Activated CD4-positive, alpha-beta T cell treated with anti-CD3 and anti-CD28 coated beads for 36 hours (primary cell): Measurements from ENCODE around the gene USP9Y. TPM values are rescaled to one million over a fixed set of nuclear protein-coding genes. Genes with fewer than 3 reads are reported as not detected.

Experiments
- ATAC-seq: fragments of 200-7000 bp; cut with Tn5 transposase; one replicate; pipeline ENCODE4 v1.10.0; 2021; ENCODE audit warnings: mild to moderate bottlenecking, moderate library complexity
- CTCF ChIA-PET: fragments of 350-600 bp; sonication (Branson Sonifier 250); formaldehyde crosslinking; loops from one replicate; lab custom pipeline; 2021; ENCODE audit warnings: antibody characterized with exemption; lab: Charles Lee
- POLR2A ChIA-PET: fragments of 350-600 bp; sonication (Branson Sonifier 250); formaldehyde crosslinking; loops from one replicate; lab custom pipeline; 2021; ENCODE audit warnings: antibody characterized with exemption, inconsistent platforms; lab: Charles Lee
- DNase-seq: peaks from one replicate; pipeline ENCODE4 v3.0.0-alpha.2; 2020
- H3K27ac Mint-ChIP-seq: one replicate; pipeline ENCODE4 v1.8.0; 2021; ENCODE audit warnings: mixed read lengths
- H3K27me3 Mint-ChIP-seq: one replicate; pipeline ENCODE4 v1.8.0; 2021; ENCODE audit warnings: mixed read lengths
- H3K36me3 Mint-ChIP-seq: one replicate; pipeline ENCODE4 v1.8.0; 2021; ENCODE audit warnings: low read depth, mixed read lengths
- H3K4me1 Mint-ChIP-seq: one replicate; pipeline ENCODE4 v1.8.0; 2021; ENCODE audit warnings: mixed read lengths
- H3K4me3 Mint-ChIP-seq: one replicate; pipeline ENCODE4 v1.8.0; 2021; ENCODE audit warnings: mild to moderate bottlenecking, moderate library complexity, mixed read lengths
- H3K9me3 Mint-ChIP-seq: one replicate; pipeline ENCODE4 v1.8.0; 2021; ENCODE audit warnings: low read depth, mixed read lengths
- intact Hi-C, 2 experiments: fragments of 100-400 bp; cut with DNase I in 1 of 2; cut with micrococcal nuclease in 1 of 2; formaldehyde crosslinking; loops; one replicate each; pipeline versions ENCODE4 v1.14.2 to v1.15.1; 2022 to 2024; cut with DNase I, micrococcal nuclease
- total RNA-seq, 2 experiments: library from RNA; stranded (reverse); gene quantifications; one replicate each; pipeline ENCODE4 v1.2.3, GENCODE V29; 2021

USP9Y gene
- total RNA-seq, 2 experiments from 2014 or later: 15.0 to 17.6 TPM

GRCh38 chrY:12710460-12710859 is 9.4 kb downstream of the USP9Y start:
- H3K36me3 Mint-ChIP-seq: peaks cover 13% of the 10 kb centered on the region
- no peaks in the 10 kb centered on the region for H3K27me3 Mint-ChIP-seq
- H3K27ac Mint-ChIP-seq: no peak overlapping the region
- peaks cover 15% of the 10 kb centered on the region for H3K4me1 Mint-ChIP-seq
- DNase-seq (no peak), ATAC-seq (no peak)
- POLR2A ChIA-PET: no interaction called here
- no peaks in the 10 kb centered on the region for H3K9me3 Mint-ChIP-seq
- no peak overlapping the region for H3K4me3 Mint-ChIP-seq
- CTCF ChIA-PET: no interaction called here
- intact Hi-C loops: no loop called here

DNA sequence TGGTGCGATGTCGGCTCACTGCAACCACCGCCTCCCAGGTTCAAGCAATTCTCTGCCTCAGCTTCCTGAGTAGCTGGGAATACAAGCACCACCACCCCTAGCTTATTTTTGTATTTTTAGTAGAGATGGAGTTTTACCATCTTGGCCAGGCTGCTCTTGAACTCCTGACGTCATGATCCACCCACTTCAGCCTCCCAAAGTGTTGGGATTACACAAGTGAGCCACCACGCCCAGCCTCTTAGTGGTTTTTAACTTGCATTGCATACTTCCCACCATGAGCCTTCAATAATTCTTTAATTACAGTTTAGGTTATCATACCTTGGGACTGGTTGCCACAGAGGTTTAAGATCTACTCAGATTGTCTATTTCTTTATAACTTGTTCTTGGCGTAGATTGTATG is 14.3 kb downstream of the USP9Y start:
- Mint-ChIP-seq H3K27ac (no peak overlapping the region), H3K4me3 (no peak overlapping the region)
- DNase-seq: no peak

DNA sequence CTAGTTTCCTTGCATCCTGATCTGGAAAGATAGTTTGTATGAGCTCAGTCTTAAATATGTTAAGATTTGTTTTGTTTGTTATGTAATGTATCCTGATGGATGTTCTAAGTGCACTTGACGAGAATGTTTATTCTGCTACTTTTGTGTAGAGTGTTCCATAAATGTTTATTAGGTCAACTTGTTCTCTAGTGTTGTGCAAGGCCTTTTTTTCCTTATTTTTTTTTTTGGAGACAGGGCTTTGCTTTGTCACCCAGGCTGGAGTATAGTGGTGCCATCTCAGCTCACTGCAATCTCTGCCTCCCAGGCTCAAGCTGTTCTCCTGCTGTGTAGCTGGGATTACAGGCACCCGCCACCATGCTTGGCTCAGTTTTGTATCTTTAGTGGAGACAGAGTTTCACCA is 28.7 kb downstream of the USP9Y start:
- ChIA-PET CTCF (no interaction called here), POLR2A (no interaction called here)
- no peak overlapping the region for H3K27ac Mint-ChIP-seq
- no peaks in the 10 kb centered on the region for H3K27me3 Mint-ChIP-seq
- peaks cover 28% of the 10 kb centered on the region for H3K36me3 Mint-ChIP-seq
- H3K4me1 Mint-ChIP-seq: peaks cover 15% of the 10 kb centered on the region
- ATAC-seq: no peak
- H3K9me3 Mint-ChIP-seq: no peaks in the 10 kb centered on the region
- DNase-seq: no peak
- intact Hi-C loops: loop anchor here (5.0 to 10.0 kb wide), 5 partner anchors 47 to 178 kb away; no protein-coding TSS in a partner anchor
- H3K4me3 Mint-ChIP-seq: no peak overlapping the region

More for the DNA sequence above, 14.3 kb downstream of the USP9Y start:
- ATAC-seq: no peak
- ChIA-PET POLR2A (no interaction called here), CTCF (no interaction called here)
- Mint-ChIP-seq H3K36me3 (peaks cover 15% of the 10 kb centered on the region), H3K27me3 (no peaks in the 10 kb centered on the region), H3K9me3 (no peaks in the 10 kb centered on the region), H3K4me1 (peaks cover 7% of the 10 kb centered on the region)
- intact Hi-C loops: no loop called here

DNA sequence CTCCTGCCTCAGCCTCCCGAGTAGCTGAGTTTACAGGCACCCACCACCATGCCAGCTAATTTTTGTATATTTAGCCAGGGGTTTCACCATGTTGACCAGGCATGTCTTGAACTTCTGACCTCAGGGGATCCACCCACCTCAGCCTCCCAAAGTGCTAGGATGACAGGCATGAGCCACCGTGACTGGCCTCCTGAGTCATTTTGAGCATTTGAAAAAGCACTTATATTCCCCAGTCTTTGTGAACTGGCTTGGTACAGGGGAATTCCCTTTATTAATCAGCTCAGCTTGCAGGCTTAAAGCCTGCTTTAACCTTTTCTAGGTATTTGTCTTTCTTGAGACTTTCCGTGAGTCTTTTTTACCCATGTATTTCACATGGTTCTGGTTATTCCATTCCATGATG is 32.6 kb downstream of the USP9Y start:
- H3K36me3 Mint-ChIP-seq: peaks cover 11% of the 10 kb centered on the region
- H3K4me3 Mint-ChIP-seq: no peak overlapping the region
- H3K4me1 Mint-ChIP-seq: peaks cover 15% of the 10 kb centered on the region
- intact Hi-C loops: loop anchor here (5.0 to 10.0 kb wide), 4 partner anchors 69 to 179 kb away; no protein-coding TSS in a partner anchor
- DNase-seq (peak; percentile 70), ATAC-seq (peak; percentile 100)
- POLR2A ChIA-PET: interaction anchor here (0.6 to 0.7 kb wide), 2 partner anchors 39 to 853 kb away, joined by 3 to 6 read pairs; no protein-coding TSS in a partner anchor
- H3K9me3 Mint-ChIP-seq: no peaks in the 10 kb centered on the region
- H3K27me3 Mint-ChIP-seq: no peaks in the 10 kb centered on the region
- H3K27ac Mint-ChIP-seq: no peak overlapping the region
- CTCF ChIA-PET: no interaction called here

DNA sequence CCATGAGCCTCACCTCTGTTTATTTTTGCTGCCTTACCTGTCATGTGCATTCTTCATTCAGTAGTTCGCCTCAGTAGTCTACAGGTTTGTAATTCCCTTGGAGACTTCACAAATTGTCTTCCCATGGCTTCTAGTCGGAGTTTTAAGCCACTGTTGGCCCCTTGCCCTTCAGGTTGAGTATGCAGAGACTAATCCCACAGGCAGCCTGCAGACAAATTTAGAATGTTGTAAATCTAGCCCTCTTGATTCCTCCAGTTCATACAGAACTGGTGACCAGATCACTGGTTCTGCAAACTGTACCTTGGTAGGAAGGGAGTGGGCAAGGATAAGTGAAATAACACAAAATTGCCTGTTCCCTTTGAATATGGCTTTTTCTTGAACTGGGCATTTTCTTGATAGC is 33.0 kb downstream of the USP9Y start:
- no peak overlapping the region for H3K27ac Mint-ChIP-seq
- H3K4me3 Mint-ChIP-seq: no peak overlapping the region
- ATAC-seq: peak; percentile 15
- H3K36me3 Mint-ChIP-seq: peaks cover 11% of the 10 kb centered on the region
- H3K4me1 Mint-ChIP-seq: peaks cover 13% of the 10 kb centered on the region
- CTCF ChIA-PET: no interaction called here
- POLR2A ChIA-PET: interaction anchor here (0.6 kb wide), 1 partner anchor 853 kb away, joined by 6 read pairs; no protein-coding TSS in a partner anchor
- no peaks in the 10 kb centered on the region for H3K27me3 Mint-ChIP-seq
- no peaks in the 10 kb centered on the region for H3K9me3 Mint-ChIP-seq
- no peak for DNase-seq
- intact Hi-C loops: loop anchor here (5.0 to 10.0 kb wide), 4 partner anchors 69 to 179 kb away; no protein-coding TSS in a partner anchor

DNA sequence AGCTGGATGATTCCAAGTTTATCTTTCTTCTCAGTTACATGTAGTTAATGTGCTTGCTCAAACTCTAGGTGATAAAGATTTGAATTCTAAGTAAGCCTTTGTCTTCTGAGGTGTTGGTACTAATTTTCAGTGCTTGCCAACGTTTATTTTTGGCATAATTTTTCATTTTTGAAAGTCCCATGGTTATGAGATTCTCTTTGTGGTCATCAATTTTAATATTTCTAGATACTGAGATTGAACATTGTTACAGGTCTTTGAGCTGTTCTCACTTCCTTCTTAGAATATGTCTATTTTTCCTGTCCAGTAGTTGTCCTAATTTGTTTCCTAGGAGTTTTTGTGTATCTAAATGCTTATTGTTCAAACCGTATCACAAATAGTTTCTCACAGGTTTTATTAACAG is 40.4 kb downstream of the USP9Y start:
- Mint-ChIP-seq H3K27me3 (no peaks in the 10 kb centered on the region), H3K36me3 (peaks cover 16% of the 10 kb centered on the region), H3K9me3 (no peaks in the 10 kb centered on the region), H3K27ac (no peak overlapping the region), H3K4me1 (no peaks in the 10 kb centered on the region), H3K4me3 (no peak overlapping the region)
- intact Hi-C loops: no loop called here
- ChIA-PET CTCF (no interaction called here), POLR2A (no interaction called here)
- DNase-seq: no peak
- ATAC-seq: no peak

DNA sequence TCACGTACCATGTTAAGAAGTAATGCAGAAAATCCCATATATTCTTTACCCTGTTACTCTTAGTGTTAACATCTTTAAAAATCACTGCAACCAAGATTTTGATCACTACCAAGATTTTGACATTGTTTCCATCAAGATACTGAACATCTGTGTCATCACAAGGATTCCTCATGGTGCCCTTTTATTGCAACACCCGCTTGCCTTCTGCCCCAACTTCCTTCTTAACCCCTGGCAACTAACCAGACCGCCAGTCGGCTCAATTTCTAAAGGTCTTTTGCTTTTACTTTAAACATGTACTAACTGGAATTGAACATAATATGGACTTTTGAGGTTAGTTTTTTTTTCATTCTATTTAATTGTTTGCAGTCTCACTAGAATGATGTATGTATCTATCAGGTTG is 41.7 kb downstream of the USP9Y start:
- ATAC-seq: no peak
- no peak for DNase-seq
- POLR2A ChIA-PET: no interaction called here
- H3K4me1 Mint-ChIP-seq: no peaks in the 10 kb centered on the region
- H3K4me3 Mint-ChIP-seq: no peak overlapping the region
- no peak overlapping the region for H3K27ac Mint-ChIP-seq
- intact Hi-C loops: no loop called here
- CTCF ChIA-PET: interaction anchor here (0.6 kb wide), 1 partner anchor 85 kb away, joined by 3 read pairs; no protein-coding TSS in a partner anchor
- H3K36me3 Mint-ChIP-seq: peaks cover 21% of the 10 kb centered on the region
- H3K27me3 Mint-ChIP-seq: no peaks in the 10 kb centered on the region
- no peaks in the 10 kb centered on the region for H3K9me3 Mint-ChIP-seq

DNA sequence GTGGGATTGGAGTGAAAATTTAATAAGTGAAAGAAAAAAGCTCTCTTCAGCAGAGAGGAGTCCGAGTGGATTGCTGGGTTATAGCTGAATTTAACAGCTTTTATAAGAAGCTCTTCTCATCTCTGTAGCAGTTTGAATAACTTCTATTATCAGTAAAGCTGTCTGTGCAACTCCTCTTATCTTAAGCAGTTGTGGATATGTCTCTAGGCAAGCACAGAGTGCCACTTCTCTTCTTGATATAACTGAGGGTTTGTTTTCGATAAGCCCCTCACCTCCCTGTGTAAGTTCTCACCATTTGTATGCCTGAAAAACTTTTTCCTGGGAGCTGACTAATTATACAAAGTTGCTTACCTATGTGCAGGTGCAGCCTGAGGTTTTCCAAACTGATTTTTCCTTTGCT is 43.1 kb downstream of the USP9Y start:
- H3K9me3 Mint-ChIP-seq: no peaks in the 10 kb centered on the region
- intact Hi-C loops: no loop called here
- ATAC-seq (no peak), DNase-seq (no peak)
- H3K27me3 Mint-ChIP-seq: no peaks in the 10 kb centered on the region
- no peak overlapping the region for H3K4me3 Mint-ChIP-seq
- H3K4me1 Mint-ChIP-seq: no peaks in the 10 kb centered on the region
- ChIA-PET POLR2A (no interaction called here), CTCF (interaction anchor here (0.7 kb wide), 1 partner anchor 113 kb away, joined by 3 read pairs; no protein-coding TSS in a partner anchor)
- no peak overlapping the region for H3K27ac Mint-ChIP-seq
- H3K36me3 Mint-ChIP-seq: peaks cover 26% of the 10 kb centered on the region

DNA sequence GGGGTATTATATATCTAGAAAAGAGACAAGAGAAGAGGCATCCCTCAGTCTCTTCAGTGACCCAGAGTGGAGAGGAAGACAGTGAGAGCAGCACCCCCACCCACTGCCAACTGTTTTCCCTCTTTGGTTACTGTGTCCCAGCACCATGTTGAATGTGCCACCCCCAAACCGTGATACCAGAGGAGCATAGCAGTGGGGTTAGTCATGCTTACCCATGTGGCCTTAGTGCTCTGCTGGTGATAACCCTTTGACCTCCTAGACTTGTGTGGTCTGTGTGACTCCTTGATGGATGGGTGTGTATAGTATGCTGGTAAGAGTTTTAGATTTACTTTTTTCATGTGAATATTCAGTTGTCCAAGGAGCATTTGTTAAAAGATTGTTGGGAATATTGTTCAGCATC is 48.3 kb downstream of the USP9Y start:
- POLR2A ChIA-PET: no interaction called here
- Mint-ChIP-seq H3K9me3 (no peaks in the 10 kb centered on the region), H3K4me1 (peaks cover 6% of the 10 kb centered on the region), H3K36me3 (peaks cover 18% of the 10 kb centered on the region), H3K27me3 (no peaks in the 10 kb centered on the region), H3K4me3 (no peak overlapping the region), H3K27ac (no peak overlapping the region)
- DNase-seq (no peak), ATAC-seq (no peak)
- intact Hi-C loops: loop anchor here in 1 of 2 experiments (5.0 kb wide), 1 partner anchor 38 kb away; no protein-coding TSS in a partner anchor
- CTCF ChIA-PET: interaction anchor here (0.6 kb wide), 1 partner anchor 218 kb away, joined by 3 read pairs; no protein-coding TSS in a partner anchor

GRCh38 chrY:12752856-12753255 is 51.8 kb downstream of the USP9Y start:
- no peak for ATAC-seq
- no peak for DNase-seq
- Mint-ChIP-seq H3K27me3 (no peaks in the 10 kb centered on the region), H3K9me3 (no peaks in the 10 kb centered on the region), H3K27ac (no peak overlapping the region), H3K4me3 (no peak overlapping the region), H3K4me1 (peaks cover 15% of the 10 kb centered on the region), H3K36me3 (peaks cover 15% of the 10 kb centered on the region)
- ChIA-PET POLR2A (no interaction called here), CTCF (no interaction called here)
- intact Hi-C loops: no loop called here

GRCh38 chrY:12756021-12756420 is 55.0 kb downstream of the USP9Y start:
- Mint-ChIP-seq H3K27me3 (no peaks in the 10 kb centered on the region), H3K9me3 (no peaks in the 10 kb centered on the region), H3K36me3 (peaks cover 9% of the 10 kb centered on the region), H3K27ac (no peak overlapping the region), H3K4me1 (peaks cover 10% of the 10 kb centered on the region), H3K4me3 (no peak overlapping the region)
- ChIA-PET CTCF (no interaction called here), POLR2A (no interaction called here)
- ATAC-seq: no peak
- intact Hi-C loops: no loop called here
- DNase-seq: no peak

DNA sequence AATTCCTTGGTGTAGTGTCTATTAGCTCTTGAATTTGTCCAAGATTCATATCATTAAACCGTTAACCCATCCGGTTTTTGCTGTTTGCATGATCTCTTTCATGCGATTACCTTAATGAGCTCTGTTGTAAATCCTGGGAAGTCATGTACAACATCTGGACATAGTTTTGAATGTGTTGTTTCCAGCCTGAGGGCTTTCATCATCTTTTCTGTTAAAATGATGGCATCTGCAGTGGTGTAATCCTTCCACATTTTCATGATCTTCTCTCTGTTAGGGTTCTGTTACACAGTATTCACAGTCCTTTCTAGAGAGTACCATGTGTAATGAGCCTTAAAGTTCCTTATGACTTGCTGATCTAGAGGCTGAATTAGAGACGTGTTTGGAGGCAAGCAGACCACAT is 64.9 kb downstream of the USP9Y start:
- no peaks in the 10 kb centered on the region for H3K9me3 Mint-ChIP-seq
- H3K27me3 Mint-ChIP-seq: no peaks in the 10 kb centered on the region
- intact Hi-C loops: no loop called here
- H3K27ac Mint-ChIP-seq: no peak overlapping the region
- POLR2A ChIA-PET: no interaction called here
- peaks cover 4% of the 10 kb centered on the region for H3K4me1 Mint-ChIP-seq
- DNase-seq: no peak
- H3K4me3 Mint-ChIP-seq: no peak overlapping the region
- CTCF ChIA-PET: no interaction called here
- ATAC-seq: no peak
- peaks cover 11% of the 10 kb centered on the region for H3K36me3 Mint-ChIP-seq
